Testis (tissue), 2 donors: ENCODE results near the gene CDH13.

Source experiments
- POLR2A ChIP-seq: fragments of 450-650 bp; IDR thresholded peaks from one replicate; pipeline ENCODE4 v1.6.1; 2017; ENCODE audit warnings: antibody characterized with exemption, mild to moderate bottlenecking, moderate library complexity
- TF ChIP-seq, protein P1 (sequence below), 3 experiments: fragments of 450-650 bp in 2 of 3; fragments of 200-600 bp in 1 of 3; sonication (generic) in 1 of 3; IDR thresholded peaks; one replicate each; pipeline ENCODE4 v1.5.1; 2016 to 2019; ENCODE audit warnings: antibody characterized with exemption in 3 of 3, mild to moderate bottlenecking in 2 of 3, moderate library complexity in 1 of 3

GRCh38 chr16:82684256-82684655 lies 57.5 kb downstream of the CDH13 start:
- TF ChIP-seq, protein P1, sequence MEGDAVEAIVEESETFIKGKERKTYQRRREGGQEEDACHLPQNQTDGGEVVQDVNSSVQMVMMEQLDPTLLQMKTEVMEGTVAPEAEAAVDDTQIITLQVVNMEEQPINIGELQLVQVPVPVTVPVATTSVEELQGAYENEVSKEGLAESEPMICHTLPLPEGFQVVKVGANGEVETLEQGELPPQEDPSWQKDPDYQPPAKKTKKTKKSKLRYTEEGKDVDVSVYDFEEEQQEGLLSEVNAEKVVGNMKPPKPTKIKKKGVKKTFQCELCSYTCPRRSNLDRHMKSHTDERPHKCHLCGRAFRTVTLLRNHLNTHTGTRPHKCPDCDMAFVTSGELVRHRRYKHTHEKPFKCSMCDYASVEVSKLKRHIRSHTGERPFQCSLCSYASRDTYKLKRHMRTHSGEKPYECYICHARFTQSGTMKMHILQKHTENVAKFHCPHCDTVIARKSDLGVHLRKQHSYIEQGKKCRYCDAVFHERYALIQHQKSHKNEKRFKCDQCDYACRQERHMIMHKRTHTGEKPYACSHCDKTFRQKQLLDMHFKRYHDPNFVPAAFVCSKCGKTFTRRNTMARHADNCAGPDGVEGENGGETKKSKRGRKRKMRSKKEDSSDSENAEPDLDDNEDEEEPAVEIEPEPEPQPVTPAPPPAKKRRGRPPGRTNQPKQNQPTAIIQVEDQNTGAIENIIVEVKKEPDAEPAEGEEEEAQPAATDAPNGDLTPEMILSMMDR (IDR thresholded peaks at IDR 0.05): no peak
- TF ChIP-seq POLR2A: no peak
